ENCODE measurements around the gene CAMKMT.
A peak's percentile ranks its signal among the peaks of the same experiment; 100 is the strongest.
"Not testable (repeated sequence)": the region's sequence is repeated elsewhere in the genome, so short reads cannot be mapped to it uniquely, and the experiment has no call there.

The CAMKMT gene

GRCh38 chr2:44559108-44559507 lies 197.4 kb downstream of the CAMKMT start:
- no peak for DNase-seq

GRCh38 chr2:44560352-44560751 lies 198.6 kb downstream of the CAMKMT start:
- DNase-seq: peak in 2 of 3 experiments; percentile 10 to 37

DNA sequence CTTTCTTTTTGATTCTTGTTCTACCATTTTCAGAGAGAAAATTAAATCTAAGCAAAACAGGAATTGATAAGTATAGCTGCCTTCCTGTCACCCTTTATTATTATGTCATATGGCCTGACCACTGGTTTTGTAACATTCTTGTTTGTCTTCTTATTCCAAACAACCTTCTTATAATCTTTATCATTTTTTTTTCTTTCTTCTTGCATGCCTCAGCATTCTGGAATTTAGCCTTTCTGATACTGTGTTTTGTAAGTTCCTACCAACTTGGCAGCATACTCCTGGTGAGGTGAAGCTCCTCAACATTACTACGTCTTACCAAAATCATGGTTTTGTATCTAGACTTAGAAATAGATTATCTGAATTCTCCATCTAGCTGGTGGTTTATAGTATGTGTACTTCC lies 199.2 kb downstream of the CAMKMT start:
- no peak for DNase-seq

DNA sequence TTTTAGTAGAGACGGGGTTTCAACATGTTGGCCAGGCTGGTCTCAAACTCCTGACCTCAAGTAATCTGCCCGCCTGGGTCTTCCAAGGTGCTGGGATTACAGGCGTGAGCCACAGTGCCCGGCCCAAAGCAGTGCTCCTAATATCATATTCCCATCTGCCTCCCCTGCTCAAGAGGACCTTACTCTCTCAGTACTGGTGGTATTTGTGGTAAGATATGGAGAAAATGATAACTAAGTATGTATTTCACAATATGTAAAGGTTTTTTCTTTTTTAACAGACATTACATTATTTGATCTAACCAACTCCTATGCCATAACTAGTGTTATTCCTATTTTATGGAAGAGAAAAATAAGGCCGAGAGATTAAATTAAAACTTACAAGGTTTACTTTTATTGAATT lies 201.0 kb downstream of the CAMKMT start:
- DNase-seq: no peak

GRCh38 chr2:44564752-44565151 lies 203.0 kb downstream of the CAMKMT start:
- DNase-seq: no peak

GRCh38 chr2:44566059-44566458 lies 204.3 kb downstream of the CAMKMT start:
- no peak for DNase-seq

- peak in 1 of 3 experiments; percentile 20 for DNase-seq
Measured at GRCh38 chr2:44569491-44569890, 207.7 kb downstream of the CAMKMT start.

DNA sequence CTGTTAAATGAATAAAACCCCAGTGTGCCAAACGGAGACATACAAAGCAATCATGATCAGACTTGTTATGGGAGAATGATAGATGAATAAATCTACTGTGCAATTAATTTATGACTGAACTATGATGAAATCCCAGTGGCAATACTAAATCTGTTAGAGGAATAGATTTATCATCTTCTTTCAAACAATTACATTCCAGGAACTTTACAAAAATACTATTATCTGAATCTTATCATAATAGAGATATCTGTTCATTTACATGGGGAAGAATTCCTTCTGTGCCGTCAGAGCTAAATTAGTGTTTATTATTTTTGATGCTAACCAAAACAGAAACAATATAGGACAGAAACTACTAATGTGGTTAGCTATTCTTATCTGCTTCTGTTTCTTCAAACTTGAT lies 208.5 kb downstream of the CAMKMT start:
- no peak for DNase-seq

DNA sequence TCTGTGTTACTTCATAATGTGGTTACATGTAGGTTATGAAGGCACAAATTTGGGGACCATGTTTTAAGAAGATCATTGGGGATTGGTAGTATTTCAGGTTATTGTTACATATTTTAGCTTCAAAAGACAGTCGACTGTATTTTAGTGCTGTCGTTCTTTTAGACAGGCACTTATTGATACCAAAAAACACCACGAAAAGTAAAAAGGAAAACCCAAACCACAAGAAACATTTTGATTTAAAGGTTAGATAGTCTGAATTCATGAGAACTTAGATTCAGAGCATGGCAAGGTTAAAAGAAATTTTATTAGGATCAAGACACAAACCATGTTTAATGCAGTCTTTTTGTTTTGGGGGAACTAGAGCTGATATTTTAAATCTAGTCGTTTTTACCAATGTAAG lies 209.0 kb downstream of the CAMKMT start:
- DNase-seq: no peak

DNA sequence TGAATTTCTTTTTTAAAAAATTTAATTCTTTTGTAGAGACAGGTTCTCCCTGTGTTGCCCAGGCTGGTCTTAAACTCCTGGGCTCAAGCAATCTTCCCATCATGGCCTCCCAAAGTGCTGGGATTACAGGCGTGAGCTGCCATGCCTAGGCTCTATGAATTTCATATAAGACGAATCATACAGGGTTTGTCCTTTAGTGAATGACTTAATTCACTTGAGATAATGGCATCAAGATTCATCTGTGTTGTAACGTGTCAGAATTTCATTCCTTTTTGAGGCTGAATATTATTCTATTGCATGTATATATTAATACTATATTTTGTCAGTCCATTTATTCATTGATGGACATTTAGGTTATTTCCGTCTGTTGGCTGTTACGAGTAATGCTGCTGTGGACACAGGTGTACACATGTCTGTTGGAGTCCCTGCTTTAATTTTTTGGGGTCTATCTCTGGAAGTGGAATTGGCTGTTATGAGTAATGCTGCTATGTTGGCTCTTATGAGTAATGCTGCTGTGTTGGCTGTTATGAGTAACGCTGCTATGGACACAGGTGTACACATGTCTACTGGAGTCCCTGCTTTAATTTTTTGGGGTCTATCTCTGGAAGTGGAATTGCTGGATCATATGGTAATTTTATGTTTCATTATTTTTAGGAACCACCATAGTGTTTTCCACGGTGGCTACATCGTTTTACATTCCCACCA lies 210.6 kb downstream of the CAMKMT start:
- no peak for DNase-seq

- DNase-seq: no peak
Measured at GRCh38 chr2:44573996-44574395, 212.2 kb downstream of the CAMKMT start.

GRCh38 chr2:44578471-44579093 lies 216.8 kb downstream of the CAMKMT start:
- no peak for DNase-seq

- DNase-seq: no peak
Measured at GRCh38 chr2:44579115-44579836, 217.5 kb downstream of the CAMKMT start.

- no peak for DNase-seq
Measured at GRCh38 chr2:44579837-44580230, 218.1 kb downstream of the CAMKMT start.

DNA sequence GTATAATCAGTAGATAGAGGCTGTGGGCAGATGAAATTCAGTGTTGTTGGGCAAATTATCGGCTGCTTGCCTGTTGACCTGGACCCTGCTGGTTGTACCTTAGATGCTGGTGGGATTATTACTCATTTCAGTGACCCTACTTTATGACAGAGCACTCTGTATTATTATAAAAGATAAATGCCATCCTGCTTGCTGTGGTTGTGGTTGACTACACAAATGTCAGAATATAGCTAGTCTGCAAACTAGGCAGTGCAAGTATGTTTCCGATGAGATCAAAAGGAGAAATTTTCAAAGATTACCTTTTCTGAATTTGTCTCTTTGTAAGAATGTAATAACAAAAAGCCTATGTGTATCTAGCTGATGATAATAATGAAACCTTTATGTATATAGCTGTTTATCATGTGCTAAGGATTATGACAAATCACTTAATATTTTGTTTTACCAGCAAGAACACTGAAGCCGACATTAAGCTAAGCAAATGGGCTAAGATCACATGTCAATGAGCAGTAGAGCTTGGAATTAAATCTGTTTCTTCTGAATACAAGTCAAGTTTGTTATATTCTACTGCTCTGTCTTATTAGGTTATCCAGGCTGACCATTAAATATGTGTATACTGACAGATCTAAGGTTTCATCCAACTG lies 219.2 kb downstream of the CAMKMT start:
- DNase-seq: no peak

DNA sequence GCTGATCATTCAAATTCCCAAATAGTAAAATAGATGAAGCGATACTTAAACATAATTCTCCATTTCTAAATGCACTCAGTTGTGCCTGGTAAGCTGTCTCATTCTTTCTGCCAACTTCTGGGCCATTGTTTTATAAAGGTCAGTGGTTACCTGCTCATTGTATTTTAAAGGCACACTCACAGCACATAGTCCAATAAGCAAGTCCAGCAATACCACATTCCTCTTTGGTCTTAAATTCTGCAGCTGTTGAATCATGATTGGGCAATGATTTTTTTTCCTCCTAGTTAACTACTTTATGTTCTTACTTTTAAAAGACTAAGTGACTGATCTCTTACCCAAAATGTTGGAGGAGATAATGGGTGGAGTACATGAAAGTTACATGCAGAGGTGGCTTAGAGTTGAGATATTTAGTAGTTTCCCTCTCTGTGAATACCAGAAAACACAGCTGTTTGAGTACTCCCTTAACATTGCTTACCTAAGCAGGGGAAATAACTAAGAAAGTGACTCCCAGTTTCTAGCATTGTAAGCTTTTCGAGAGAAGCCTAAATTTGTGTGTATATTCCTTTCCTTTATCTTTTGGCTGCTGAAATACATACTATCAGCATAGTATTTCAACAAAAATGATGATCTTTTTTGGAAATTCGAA lies 220.7 kb downstream of the CAMKMT start:
- DNase-seq: no peak

- DNase-seq: not testable (repeated sequence)
Measured at GRCh38 chr2:44595615-44596014, 233.9 kb downstream of the CAMKMT start.

DNA sequence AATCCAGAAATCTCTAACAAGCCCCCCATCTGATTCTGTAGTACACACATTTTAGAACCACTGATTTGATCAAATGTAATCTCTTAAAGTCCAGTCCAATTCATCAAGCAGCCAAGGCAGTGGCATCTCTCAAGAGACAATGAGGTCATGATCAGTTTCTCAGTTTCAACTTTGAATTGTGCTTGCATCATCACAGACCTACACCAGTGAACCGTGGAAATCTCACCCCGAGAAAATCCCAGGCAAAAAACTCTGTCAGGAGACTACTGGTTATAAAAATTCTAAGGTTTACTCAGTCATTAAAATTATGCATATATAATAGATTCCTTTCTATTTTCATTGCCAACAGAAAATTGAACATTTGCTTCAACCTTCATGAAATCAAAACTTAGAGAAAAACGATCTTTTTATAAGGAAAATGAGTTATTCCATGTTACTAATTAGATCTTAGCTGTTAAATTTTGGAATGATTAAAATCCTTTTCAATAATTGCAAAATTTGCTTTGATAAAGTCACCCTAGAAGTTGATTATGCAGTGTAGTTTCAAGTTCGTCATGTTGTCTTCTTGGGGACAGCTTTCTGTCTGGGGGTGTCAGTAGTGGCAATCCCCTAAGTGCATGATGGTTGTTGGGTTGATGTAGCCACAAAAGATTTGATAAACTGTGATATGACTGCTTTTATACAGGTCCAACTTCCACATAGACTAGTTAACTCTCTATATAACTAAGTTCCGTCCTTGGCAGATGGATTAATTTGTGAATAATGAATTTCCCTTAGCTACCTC lies 235.0 kb downstream of the CAMKMT start:
- DNase-seq: no peak

DNA sequence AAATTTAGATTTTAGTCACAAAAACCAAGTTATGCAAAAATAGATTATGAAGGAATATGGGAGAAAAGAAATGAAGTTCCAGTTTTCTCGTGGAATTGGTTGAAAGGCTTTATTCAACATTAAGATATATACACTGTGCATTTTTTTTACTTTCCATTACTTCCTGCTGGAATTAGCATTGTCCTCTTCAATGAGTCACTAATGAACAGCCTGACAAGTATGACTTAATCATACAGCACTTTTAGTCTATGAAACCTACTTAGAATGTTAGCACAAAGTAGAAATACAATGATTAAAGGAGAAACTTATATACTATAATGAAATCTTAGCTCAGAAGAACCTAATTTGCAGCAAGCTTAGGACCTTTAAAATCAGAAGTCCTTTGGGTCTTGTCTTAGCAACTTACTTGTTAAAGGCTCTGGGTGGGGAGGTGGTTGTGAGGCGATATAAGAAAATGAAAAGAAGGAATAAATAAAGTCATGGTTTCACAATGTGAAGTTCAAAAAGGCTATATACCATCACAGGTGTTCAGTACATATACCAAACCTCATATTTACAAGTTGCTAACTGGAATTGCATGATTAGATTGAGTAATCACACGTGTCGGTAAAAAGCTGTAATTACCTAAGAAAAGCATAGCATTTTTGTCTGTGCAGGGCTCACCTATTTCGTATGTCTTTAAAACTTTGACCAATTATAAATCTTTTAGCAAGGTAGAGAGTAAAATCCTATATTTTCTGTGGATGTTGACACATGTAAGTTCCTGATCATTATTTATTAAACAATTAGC lies 236.8 kb downstream of the CAMKMT start:
- DNase-seq: peak in 1 of 3 experiments; percentile 75

DNA sequence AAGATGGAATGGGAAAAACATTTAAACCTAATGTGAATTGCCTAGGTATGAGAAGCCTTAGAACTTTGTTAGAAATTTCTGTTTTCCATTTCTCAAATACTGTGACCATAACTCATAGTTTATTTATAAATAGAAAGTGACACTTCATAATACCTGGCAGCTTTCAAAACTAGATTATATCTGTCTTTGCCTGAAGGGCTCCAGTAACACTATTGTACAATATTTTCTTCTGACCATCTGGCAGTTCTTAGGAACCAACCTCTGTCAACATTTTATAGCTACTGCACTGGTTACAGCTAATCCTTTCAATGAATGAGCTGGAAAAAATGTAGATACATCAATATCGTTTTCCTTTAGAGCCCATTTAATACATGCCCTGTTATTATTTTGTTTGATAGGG lies 237.4 kb downstream of the CAMKMT start:
- DNase-seq: peak in 1 of 3 experiments; percentile 80

- no peak for DNase-seq
Measured at GRCh38 chr2:44602446-44602845, 240.7 kb downstream of the CAMKMT start.

Data from NCI-H1417 (cell line).